ENCODE measurements around the gene CYRIA. TPM values are rescaled to one million over a fixed set of nuclear protein-coding genes. Genes with fewer than 3 reads are reported as not detected.

CYRIA gene
- total and polyA plus RNA-seq, 2 donors (not counting 3 experiments of a cell fraction or from before 2014, with no cell fraction given) = 9.3 to 38.4 TPM

DNA sequence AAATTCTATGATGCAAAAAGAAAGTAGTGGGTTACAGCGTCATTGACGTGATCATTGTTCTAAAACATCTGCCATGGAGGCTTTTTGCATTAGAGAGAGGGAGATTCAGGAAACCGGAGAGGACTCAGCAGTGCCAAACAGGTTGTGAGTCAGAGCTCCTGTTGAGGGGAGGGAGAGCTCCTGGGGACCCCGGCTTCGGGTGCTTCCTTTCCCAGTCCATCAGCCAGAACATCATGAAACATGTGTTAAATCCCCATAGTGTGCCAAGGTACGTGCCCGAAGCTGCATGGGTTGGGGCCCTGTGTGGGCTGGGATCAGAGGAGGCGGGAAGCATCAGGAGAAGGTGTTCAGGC, 791 bp upstream of the CYRIA start:
- peak overlapping the region; percentile 37 for H2AFZ ChIP-seq (ENCODE audit: low read depth, low read length)
- H3K9me3 ChIP-seq (replicated peaks; ENCODE audit: control insufficient read depth, insufficient read depth, low read length) = no peaks in the 10 kb centered on the region
- H3K27ac ChIP-seq (ENCODE audit: insufficient read depth, low read depth, low read length) = peak overlapping the region; percentile 98
- peak overlapping the region; percentile 90 for H3K4me2 ChIP-seq (ENCODE audit: insufficient read depth, low read length)
- BruUV-seq (replicated peaks) = no TSS peak
- H3K9ac ChIP-seq (replicated peaks; ENCODE audit: extremely low read depth, insufficient read depth, low read length) = peak overlapping the region; percentile 88
- peak; percentile 97 for FAIRE-seq
- peak; percentile 96 for DNase-seq (ENCODE audit: low read depth, low spot score)
- intact Hi-C loops (cut with micrococcal nuclease) (loop anchor here (1.0 to 10.0 kb wide), 5 partner anchors 15 to 1088 kb away; partner anchors contain the start of genes GEN1 and SMC6), dilution Hi-C loops (cut with MboI; ENCODE audit: extremely low pct_ligation_motif_present, low sequenced_read_pairs) (no loop called here)
- ChIA-PET CTCF (interaction anchor here (0.7 to 6.1 kb wide), 8 partner anchors 13 to 91 kb away, joined by 3 to 48 read pairs (median 4); no protein-coding TSS in a partner anchor), POLR2A (interaction anchor here (1.1 kb wide), 1 partner anchor 16 kb away, joined by 5 read pairs; no protein-coding TSS in a partner anchor)
- H3K36me3 ChIP-seq (ENCODE audit: control insufficient read depth in 2 of 2, extremely low read depth in 1 of 2, insufficient read depth in 2 of 2, low read length in 2 of 2) = no peaks in the 10 kb centered on the region
- H3K27me3 ChIP-seq (ENCODE audit: control insufficient read depth in 2 of 2, insufficient read depth in 2 of 2, low read length in 2 of 2) = no peaks in the 10 kb centered on the region
- H3K9me1 ChIP-seq (replicated peaks; ENCODE audit: control insufficient read depth, extremely low read depth, insufficient read depth, low read length) = no peaks in the 10 kb centered on the region
- peak overlapping the region in 2 of 3 experiments; percentile 49 to 70 for H3K4me3 ChIP-seq (replicated peaks in 1 of 3; ENCODE audit: insufficient read depth in 1 of 3, low read depth in 1 of 3, low read length in 3 of 3)
- TF ChIP-seq POLR2A (IDR thresholded peaks at IDR 0.05; ENCODE audit: low read depth, low read length) (no peak), GATA2 (IDR thresholded peaks at IDR 0.05; ENCODE audit: insufficient read depth, insufficient read length, low read depth, low read length) (no peak), EZH2 (IDR thresholded peaks at IDR 0.05; ENCODE audit: borderline replicate concordance, low read depth, low read length, severe bottlenecking) (no peak), FOS (IDR thresholded peaks at IDR 0.05; ENCODE audit: borderline replicate concordance, insufficient read depth, low read length) (peak; percentile 95), JUN (IDR thresholded peaks at IDR 0.05; ENCODE audit: borderline replicate concordance, insufficient read depth, insufficient read length, low read depth) (peak; percentile 88), POLR2AphosphoS5 (IDR thresholded peaks at IDR 0.05; ENCODE audit: insufficient read depth, low read depth, low read length) (peak; percentile 54), MYC (IDR thresholded peaks at IDR 0.05; ENCODE audit: low read depth, low read length) (no peak)
- TF ChIP-seq, protein P1, sequence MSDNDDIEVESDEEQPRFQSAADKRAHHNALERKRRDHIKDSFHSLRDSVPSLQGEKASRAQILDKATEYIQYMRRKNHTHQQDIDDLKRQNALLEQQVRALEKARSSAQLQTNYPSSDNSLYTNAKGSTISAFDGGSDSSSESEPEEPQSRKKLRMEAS (IDR thresholded peaks at IDR 0.05; ENCODE audit: insufficient read depth, insufficient read length) = no peak
- TF ChIP-seq, protein P2, sequence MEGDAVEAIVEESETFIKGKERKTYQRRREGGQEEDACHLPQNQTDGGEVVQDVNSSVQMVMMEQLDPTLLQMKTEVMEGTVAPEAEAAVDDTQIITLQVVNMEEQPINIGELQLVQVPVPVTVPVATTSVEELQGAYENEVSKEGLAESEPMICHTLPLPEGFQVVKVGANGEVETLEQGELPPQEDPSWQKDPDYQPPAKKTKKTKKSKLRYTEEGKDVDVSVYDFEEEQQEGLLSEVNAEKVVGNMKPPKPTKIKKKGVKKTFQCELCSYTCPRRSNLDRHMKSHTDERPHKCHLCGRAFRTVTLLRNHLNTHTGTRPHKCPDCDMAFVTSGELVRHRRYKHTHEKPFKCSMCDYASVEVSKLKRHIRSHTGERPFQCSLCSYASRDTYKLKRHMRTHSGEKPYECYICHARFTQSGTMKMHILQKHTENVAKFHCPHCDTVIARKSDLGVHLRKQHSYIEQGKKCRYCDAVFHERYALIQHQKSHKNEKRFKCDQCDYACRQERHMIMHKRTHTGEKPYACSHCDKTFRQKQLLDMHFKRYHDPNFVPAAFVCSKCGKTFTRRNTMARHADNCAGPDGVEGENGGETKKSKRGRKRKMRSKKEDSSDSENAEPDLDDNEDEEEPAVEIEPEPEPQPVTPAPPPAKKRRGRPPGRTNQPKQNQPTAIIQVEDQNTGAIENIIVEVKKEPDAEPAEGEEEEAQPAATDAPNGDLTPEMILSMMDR (IDR thresholded peaks at IDR 0.05; ENCODE audit: extremely low read depth in 1 of 2, insufficient read depth in 1 of 2, low read depth in 1 of 2, low read length in 2 of 2) = no peak
- peaks cover 36% of the 10 kb centered on the region for H3K4me1 ChIP-seq (ENCODE audit: control insufficient read depth, extremely low read depth, insufficient read depth, low read length)
- peaks cover 29% of the 10 kb centered on the region for H3K79me2 ChIP-seq (ENCODE audit: control insufficient read depth, insufficient read depth, low read length)
- H4K20me1 ChIP-seq (replicated peaks; ENCODE audit: control insufficient read depth, extremely low read depth, insufficient read depth, low read length) = no peaks in the 10 kb centered on the region
